ENCODE results near the gene TSPYL2.

The TSPYL2 gene

GRCh38 chrX:53125506-53125905 is 43.3 kb downstream of the TSPYL2 start:
- DNase-seq (ENCODE audit: low read depth) = no peak

- DNase-seq (ENCODE audit: low read depth) = no peak
Observed at GRCh38 chrX:53126377-53126776, 44.2 kb downstream of the TSPYL2 start.

DNA sequence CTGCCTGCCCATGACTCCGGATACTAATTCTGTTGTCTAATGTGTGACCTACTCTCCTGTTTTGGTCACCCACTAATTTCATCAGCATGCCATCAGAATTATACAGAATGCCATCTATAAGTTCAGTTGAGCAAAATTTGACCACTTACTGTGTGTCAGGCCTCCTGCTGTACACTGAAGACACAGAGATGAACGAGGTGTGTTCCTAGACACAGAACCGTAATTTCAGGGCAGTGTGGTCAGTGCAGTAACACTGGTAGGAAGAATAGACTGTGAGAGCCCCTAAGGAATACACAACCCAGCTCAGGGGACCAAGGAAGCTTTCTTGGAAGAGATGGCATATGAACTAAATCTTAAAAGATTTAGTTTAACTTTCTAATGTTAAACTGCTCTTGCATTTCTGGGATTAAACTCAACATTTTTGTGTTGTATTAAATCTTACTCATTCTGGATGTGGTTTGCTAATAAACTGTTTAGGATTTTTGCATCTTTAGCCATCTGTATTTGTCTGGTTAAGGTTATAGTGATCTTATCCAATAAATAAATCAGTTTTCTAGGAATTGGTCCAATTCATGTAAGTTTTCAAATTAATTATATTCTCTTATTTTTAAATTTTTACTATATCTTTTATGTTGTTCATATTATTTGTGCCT is 46.1 kb downstream of the TSPYL2 start:
- no peak for DNase-seq (ENCODE audit: low read depth)

- DNase-seq (ENCODE audit: low read depth) = no peak
Observed at GRCh38 chrX:53133400-53133799, 51.2 kb downstream of the TSPYL2 start.

- no peak for DNase-seq (ENCODE audit: low read depth)
Observed at GRCh38 chrX:53135581-53135980, 53.4 kb downstream of the TSPYL2 start.
